Stimulated activated CD8-positive, alpha-beta memory T cell treated with anti-CD3 and anti-CD28 coated beads, Interleukin-4, amount 100 ng/mL, for 24 hours (primary cell): ENCODE results near the gene HDDC2.

ENCODE experiments used
- DNase-seq: peaks from one replicate; pipeline ENCODE4 v3.0.0-alpha.2; 2020; ENCODE audit warnings: low read depth

The HDDC2 gene

DNA sequence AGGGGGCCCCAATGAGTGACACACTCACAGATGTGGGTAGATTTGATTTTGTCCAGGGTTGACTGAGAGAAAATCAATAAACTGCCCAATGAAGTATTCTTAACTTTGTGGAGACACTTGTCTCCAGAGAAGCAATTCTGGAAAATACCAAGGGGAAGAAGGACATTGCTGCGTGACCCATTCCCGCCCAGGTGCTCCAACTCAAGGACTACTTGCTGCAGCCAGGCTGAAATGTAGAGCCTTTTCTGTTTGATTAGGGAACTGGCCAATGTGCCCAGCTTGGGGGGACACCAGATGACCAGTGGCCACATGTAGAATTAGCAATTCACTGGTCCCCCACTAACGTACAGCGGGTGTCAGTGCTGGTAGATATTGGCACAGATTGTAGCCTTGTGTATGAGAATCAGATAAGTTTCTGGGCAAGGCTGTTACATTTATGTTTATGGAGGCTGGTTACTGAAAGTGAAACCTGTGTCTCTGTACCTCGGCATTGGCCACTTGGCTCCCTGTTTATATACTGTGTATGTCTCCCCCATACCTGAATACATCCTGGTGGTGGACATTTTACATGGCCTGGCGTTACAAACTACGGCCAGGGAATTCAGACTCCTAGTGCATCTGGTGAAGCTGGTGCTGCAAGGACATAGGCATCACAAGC, 32.3 kb downstream of the HDDC2 start:
- DNase-seq: no peak

DNA sequence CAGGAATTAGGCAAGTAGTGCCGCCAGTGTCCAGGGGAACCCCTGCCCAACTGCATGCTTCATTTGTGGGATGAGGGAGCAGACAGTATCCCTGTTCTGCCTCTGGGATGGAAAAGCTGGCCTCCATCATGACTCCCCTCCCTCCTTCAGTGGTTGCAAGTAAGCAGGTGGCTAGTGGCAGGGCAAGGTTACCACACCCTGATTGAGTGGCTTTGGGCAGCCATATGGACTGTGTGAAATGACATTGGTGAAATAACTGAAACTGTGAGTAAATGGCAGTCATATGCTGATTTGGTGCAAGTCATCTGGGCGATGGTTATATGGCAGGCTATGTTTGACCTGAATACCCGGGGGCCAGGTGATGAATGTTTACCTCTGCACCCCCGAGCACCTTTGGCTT, 33.0 kb downstream of the HDDC2 start:
- DNase-seq: no peak

DNA sequence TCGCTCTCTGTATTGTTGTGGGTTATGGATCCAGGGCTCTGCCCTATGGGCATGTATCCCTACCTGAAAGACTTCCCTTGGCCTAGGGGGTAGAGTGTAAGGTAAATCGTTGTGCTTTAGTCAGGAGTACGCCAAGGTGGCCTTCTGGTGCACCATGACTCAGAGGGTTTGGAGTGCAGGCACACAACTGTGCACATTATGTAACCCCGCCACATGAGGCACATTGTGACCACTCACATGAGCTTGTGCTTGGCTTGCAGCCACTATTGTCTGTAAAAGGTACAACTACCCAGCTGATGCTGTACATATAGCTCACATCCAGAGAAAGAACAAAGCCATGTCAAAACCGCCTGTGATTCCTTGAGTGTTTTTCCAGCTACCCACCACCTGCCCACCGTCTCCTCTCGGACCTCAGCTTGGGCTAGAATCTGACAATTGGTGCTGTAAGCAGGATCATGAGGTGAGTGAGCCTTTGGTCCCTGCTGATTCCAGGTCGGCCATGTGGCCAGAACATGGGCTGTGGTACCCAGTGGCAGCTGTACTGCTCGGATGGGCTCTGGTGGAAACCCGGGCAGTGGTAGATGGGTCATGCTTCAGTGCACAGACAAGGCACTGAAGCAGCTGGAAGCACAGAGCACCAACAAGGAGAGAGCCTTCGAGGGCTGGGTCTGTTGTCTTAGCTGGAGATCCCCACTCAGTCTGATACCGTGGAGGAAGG, 33.8 kb downstream of the HDDC2 start:
- no peak for DNase-seq

DNA sequence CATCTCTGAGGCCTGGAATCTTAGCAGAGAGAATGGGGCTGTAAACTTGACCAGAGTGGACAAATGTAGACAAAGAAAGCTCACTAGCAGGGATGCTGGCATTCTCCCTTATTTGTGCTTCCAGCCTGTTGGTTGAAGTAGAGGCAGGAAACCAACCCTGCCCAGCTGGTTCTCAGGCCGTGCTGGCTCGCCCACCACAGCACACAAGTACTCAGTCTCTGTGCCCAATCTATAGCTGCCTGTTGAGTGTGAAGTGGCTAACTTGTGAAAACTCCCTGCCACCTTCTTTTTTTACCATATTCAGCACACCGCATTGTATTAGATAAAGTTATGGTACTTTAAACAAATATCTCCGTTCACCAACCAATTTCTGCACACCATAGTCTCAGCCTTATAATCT, 37.3 kb downstream of the HDDC2 start:
- no peak for DNase-seq

DNA sequence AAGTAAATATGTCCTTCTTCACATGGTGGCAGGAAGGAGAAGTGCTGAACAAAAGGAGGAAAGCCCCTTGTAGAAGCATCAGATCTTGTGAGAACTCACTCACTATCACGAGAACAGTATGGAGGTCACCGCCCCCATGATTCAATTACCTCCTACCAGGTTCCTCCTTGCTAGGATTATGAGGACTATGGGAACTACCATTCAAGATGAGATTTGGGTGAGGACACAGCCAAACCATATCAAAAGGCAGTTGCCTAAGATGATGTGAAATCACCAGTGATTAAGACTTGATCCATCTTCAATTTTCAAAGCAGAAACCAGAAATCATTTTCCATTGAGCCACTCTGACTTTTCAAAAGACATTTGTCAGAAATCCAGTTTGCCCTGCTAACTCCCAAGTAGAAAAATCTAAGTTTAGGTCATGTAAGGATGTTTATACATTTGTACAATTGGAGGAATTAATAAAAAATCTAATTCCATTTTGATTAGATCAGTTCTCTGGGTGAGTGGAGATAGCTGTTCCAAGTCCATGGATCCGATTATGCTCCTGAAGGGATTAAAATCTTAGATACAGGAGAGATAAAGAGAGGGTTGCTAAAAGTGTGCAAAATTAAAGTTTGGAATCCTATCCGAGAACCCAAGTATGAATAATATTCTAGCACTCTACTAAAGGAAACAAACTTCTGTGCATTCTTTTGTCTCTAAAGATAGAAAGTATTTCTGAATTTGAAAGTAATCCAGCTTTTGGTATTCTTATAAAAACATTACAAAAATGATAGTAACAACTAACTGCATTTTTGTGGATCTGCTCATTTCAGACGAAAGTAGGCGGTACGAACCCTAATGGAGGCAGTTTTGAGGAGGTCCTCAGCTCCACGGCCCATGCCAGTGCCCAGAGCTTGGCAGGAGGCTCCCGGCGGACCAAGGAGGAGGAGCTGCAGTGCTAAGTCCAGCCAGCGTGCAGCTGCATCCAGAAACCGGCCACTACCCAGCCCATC, 39.5 kb downstream of the HDDC2 start:
- no peak for DNase-seq

DNA sequence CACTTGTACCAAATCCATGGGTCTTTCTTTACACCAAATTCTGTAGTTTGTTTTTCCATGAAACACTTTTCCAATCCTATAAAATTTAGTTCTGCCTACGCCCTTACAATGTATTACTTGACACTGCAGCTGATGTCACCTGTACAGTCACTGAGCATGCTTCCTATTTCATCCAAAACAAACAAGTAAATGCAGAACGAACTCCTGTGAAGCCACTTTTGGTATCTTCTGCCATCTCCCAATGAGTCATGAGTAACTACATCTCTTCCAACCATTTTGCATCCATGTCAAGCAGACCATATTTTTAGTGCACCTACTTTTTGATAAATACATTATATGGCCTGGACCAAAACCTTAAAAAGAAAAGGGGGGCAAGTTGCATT, 42.4 kb downstream of the HDDC2 start:
- no peak for DNase-seq

DNA sequence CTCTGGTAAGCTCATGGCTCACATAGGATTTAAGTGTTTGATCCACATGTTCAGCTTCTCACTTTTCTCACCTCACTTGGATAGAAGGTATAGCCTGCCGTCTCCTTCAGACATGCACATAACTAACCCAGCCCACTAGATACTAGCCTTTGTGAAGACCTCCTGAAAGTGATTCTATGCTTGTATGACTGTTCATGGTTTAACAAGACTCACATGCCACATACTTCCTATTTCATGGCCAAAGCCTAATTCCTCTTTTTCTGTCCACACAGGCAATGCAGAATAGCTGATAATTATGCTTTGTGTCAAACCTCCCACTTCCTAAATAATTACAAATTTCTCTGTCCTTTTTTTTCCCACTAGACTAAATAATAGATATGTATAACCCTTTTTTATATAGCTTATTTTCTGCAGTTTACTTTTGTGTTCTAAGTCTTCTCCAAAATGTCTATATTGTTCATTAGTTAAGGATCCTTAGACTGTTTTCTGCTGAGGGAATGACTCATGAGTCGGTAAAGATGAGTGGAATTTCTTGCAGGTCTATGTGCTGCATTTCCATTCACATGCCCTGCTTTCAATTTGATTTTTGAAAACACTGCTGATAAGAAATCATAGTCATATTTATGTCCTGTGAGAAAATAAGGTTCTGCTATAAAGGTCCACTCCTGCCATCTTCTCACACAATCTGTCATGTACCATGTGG, 43.0 kb downstream of the HDDC2 start:
- no peak for DNase-seq

DNA sequence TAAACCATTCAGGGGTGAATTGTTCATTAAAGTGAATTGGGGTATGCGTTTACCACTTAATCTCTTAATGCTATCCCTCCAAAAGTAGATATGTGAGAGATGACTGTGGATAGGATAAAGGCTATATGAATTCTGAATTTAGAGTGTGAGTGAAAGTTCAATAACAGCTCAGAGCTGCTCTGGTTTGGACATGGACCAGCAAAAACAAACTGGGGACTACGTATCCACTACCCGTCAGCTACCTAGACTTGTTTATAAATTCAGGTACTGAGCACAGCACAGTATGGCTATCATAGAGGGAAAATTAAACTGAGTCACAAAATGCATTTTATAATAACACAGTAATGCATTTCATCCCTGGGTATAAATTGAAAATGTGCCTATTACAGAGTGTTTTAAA, 44.4 kb downstream of the HDDC2 start:
- no peak for DNase-seq

DNA sequence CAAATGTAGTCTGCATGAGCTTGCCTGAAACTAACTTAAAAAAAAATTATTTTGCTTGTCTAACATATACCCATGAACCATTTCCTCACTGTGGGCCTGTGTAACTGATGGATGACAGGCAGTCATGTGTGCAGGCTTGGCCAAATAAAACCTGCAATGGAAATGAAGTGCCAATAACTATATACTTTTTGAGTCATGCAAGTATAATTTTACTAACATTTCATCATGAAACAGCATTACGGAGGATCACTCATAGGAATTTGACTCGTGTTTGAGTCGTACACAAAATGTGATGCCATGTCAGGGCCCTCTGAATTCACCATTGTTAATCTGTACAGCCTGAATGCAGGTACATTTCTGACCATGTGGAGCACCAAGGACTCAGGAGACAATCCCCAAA, 46.6 kb downstream of the HDDC2 start:
- no peak for DNase-seq

DNA sequence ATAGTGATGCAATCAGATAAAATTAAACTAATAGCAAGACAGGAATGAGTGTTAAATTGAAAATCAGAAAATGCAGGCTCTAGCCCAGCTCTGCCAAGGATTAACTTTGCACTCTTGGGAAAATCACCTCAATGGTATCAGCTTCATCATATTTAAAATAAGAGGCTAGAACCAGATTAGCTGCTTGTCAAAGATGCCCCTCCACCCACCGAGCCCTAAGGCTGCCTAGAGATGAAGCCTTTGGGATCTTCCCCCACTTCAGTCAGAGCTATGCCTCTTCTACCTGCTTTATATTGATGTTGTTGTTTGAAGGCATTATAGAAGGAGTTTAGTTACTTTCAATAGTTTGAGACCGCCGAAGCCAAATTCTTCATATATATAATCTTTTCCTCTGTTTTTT, 47.4 kb downstream of the HDDC2 start:
- DNase-seq: no peak

DNA sequence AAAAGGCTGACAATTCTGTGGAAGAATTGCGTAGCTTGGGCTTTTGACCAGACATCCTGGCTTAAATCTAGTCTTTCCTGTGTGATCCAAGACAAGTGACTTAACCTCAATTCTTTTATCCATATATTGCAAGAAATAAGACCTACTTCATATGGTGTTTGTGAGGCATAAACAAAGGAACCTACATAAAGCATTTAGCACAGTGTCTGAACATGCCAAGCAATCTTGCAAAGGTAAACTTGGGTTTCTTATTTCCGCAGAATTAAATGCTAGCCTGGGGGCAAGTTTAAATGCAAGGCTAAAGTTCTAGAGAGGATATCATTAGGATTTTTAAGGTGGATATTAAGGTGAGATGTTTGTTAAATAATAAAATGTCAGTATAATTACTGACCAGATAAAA, 47.9 kb downstream of the HDDC2 start:
- DNase-seq: no peak

DNA sequence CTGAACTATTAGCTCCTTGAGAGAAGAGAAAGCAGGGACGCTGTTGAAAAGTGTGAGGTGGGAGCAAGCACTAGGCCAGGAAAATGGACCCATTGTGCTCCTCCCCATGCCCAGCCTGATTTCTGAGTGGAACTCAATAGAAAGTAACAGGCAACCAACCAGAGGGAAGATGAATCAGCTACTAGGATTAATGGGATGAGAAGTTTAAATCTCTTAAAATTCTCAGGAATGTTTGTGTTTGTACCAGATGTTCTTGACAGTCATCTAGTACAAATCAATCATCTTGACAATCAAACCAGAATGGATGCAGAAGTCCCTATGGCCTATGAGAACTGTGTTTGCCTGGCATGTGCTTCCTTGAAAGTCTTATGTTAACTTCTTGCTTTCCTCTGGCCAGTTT, 48.9 kb downstream of the HDDC2 start:
- DNase-seq: no peak

DNA sequence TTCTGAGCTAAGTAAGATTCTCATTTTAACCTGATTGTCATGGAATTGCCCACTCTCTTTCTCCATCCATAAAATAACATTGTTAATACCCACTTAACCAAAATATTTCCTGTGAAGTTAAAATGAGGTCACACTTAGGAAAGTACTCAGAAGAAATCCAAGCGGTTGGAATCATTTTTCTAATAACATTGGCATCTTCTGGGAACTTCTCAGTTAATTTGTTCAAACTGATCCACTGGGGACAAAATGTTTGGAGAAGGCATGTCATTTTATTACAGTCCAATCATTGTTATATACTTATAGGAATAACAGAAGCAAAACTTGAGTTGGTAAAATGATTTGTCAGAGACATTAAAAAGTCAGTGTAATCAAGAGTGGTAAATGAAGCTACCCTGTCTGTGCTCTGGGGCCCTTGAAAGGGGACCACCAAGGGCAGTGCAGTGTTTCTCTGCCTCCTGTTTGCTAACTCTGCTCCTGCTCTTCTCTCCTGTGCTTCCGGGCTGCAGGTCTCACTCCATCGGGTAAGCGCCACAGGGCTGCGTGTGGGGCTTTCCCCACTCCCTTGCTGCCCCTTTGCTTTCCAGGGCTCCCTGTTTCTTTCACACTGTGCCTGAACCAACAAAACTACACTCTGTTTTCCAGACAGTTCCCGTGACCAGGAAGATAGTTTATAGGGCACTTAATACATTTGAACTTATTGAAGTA, 50.1 kb downstream of the HDDC2 start:
- no peak for DNase-seq

DNA sequence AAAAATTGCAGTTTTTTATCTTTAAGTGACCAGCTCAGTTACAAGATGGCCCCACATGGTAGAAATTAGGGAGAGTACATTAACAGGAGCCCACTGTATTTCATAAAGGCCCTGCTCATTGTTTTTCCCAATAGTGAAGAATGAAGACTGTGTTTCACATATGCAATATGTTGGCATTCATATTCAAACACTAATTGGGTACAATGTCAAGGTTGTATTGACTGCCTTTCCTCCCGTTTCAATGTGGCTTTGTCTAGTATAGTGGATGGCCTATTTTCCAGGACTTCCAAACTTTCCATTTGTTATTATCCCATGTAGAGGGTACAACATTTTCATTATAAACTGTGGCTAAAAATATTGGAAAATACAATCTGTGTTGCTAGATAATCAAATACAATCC, 51.3 kb downstream of the HDDC2 start:
- no peak for DNase-seq

DNA sequence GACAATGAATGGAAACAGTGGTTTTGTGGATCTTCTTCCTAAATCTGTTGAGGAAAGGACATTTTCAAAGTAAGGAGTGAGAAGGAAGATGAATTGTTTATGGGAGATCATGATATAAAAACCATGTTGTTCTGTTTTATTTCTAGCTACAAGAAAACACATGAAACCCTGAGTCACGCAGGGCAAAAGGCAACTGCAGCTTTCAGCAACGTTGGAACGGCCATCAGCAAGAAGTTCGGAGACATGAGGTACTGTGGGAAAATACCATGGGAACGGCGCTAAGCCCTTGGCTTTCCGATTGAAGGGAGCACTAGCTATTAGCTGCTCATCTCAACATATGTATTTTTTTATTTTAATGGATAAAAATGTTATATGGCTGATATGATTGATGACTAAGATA, 53.6 kb downstream of the HDDC2 start:
- DNase-seq: no peak

DNA sequence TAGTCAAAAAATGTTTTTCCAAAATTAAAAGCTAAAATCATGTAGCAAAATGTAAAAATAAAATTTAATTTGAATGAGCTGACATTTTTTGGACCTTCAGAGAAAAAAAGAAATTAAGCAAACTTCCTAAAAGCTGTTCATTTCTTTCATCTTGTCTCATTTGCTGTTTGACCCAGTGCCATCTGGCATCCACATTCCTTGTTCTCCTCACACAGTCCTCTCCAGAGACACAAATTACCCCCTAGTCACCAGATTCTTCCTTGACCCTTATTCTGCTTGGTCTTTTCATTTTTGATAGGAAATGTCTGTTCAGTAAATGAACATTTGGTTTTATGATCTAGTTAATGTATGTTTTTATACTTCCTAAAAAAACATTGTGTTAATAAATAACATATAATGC, 55.2 kb downstream of the HDDC2 start:
- no peak for DNase-seq

DNA sequence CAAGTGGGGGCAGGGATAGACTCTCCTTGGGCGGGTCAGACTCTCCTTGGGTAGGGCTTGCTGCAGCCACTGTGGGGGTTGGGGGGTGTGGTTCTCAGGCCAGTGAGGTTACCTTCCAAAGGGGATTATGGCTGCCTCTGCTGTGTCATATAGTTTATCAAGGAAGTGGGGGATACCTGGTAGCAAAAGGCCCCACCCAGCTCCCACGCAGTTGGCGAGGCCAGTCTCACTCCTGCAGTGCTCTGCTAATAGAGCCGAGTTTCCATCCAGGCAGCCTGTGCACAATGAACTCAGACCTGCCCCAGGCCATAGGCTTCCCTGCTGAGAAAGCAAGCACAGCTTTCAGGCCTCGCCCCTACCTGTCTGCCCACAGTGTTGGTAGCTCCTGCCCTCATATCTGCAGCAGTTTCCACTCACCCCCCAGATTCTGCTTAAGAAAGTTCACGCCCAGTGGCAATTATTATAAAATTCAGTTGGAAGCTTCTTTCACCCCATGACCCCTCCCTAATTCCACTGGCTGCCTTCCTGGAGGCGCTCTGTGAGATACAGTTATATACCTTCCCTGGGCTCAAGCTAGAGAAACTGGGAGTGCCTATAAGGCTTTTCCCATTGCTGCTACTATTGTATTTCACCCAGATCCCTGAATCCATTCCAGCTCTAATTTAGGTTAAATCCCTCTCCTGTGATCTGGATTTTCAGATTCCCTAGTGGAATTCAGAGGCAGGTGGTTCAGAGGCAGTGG, 56.1 kb downstream of the HDDC2 start:
- no peak for DNase-seq

DNA sequence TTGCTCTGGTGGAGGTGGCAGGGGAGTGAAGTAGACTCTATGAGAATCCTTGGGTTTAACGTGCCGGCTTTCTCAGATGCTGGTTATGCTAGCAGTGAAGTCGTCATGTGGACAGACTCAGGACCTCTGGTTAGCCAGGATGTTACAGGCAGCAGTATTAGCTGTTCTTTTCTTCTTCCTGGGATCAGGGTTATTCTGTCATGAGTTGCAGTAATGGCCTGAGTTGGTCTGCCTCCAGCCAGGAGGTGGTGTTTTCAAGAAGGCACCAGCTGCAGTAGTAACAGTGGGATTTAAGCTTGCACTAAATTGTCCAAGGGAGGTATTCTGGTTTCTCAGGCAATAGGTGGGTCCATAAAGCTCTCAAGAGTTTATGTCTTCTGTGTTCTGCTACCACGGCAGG, 56.7 kb downstream of the HDDC2 start:
- no peak for DNase-seq

DNA sequence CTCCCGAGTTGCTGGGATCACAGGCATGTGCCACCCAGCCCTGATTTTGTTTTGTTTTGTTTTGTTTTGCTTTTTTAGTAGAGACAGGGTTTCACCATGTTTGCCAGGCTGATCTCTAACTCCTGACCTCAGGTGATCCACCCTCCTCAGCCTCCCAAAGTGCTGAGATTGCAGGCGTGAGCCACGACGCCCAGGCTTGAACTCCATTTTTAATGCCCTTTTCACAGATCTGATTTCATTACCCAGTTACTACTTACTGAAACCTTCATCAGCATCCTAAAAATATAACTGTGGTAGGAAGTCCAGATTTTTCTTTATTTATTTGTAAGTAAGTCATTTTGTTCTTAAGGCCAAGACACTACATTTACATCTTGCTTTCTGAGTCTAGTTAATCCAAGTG, 64.0 kb downstream of the HDDC2 start:
- DNase-seq: no peak

DNA sequence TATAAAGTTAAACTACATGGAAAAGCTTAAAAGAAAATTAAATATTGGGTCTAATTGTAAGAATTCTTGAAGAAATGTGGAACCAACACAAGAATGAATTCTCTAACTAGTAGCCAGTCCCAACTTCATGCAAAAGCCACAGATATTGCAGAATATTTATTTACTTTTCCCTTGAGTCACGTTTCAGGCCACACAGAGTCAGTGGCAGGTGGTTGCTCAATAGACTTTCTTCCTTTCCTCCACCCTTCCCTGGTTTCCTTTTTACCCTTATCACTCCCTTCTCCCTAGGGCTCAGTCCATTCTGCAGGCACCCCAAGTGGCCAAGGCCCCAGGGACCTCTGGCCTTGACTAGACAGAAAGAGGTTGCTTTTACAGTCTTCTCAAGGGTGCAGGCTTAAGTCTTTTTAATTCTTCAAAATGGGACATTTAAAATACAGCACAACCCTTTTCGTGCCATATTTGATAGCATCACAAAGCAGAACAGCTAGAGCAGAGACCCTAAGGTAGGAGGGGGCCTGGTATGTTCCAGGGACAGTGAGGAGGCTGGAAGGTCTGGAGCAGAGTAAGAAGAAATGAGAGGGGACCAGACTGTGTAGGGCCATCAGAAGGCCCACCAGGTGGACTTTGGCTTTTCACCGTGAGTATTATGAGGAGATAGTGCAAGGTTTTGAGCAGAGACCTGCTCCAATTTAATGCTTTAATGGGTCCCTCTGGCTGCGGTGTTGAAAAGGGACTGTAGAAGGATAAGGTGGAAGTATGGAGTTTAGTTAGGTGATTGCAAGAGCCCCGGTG, 65.0 kb downstream of the HDDC2 start:
- DNase-seq: no peak
